PC-3 (cell line): ENCODE measurements around the gene TMEM204. TPM values are rescaled to one million over a fixed set of nuclear protein-coding genes. Genes with fewer than 3 reads are reported as not detected.

ENCODE experiments used
- ATAC-seq: fragments of 200-7000 bp; cut with Tn5 transposase; 2 replicates; pipeline ENCODE4 v1.9.1; 2020; ENCODE audit warnings: mild to moderate bottlenecking, moderate library complexity
- BruUV-seq: library from RNA; stranded (reverse); fragments of 400-500 nt; replicated peaks from 2 replicates; lab custom pipeline; 2021; lab: Mats Ljungman, UMichigan
- CTCF ChIA-PET: fragments of 300-600 bp; sonication (Branson Sonifier 250); formaldehyde crosslinking; loops from one replicate; lab custom pipeline; 2022; ENCODE audit warnings: antibody characterized with exemption; lab: Charles Lee
- POLR2A ChIA-PET: fragments of 300-600 bp; sonication (Branson Sonifier 250); formaldehyde crosslinking; loops from one replicate; lab custom pipeline; 2022; ENCODE audit warnings: antibody characterized with exemption; ENCODE audit not compliant: unreplicated experiment; lab: Charles Lee
- DNase-seq: peaks from one replicate; pipeline ENCODE4 v3.0.0-alpha.2; 2015
- H2AFZ ChIP-seq: fragments of 300-600 bp; sonication (generic); 2 replicates; pipeline ENCODE4 v1.6.0; 2016; ENCODE audit warnings: antibody characterized with exemption, low read length
- H3F3A ChIP-seq: fragments of 300-600 bp; sonication (generic); one replicate; pipeline ENCODE4 v1.6.0; 2017; ENCODE audit warnings: antibody characterized with exemption, low read length, control low read depth, mild to moderate bottlenecking; ENCODE audit not compliant: unreplicated experiment
- H3K27ac ChIP-seq: fragments of 300-600 bp; sonication (generic); 2 replicates; pipeline ENCODE4 v1.5.1; 2016; ENCODE audit warnings: mild to moderate bottlenecking, low read length
- H3K27me3 ChIP-seq: fragments of 300-600 bp; sonication (generic); 2 replicates; pipeline ENCODE4 v1.6.1; 2016; ENCODE audit warnings: low read length, mixed read lengths
- H3K36me3 ChIP-seq: fragments of 300-600 bp; sonication (generic); 2 replicates; pipeline ENCODE4 v1.6.1; 2016; ENCODE audit warnings: low read depth, mixed run types, low read length, mixed read lengths
- H3K4me1 ChIP-seq: fragments of 300-600 bp; sonication (generic); 2 replicates; pipeline ENCODE4 v1.5.1; 2016; ENCODE audit warnings: low read length; ENCODE audit not compliant: insufficient read depth
- H3K4me2 ChIP-seq: fragments of 300-600 bp; sonication (generic); 2 replicates; pipeline ENCODE4 v1.6.0; 2016; ENCODE audit warnings: low read length
- H3K4me3 ChIP-seq: fragments of 300-600 bp; sonication (generic); 2 replicates; pipeline ENCODE4 v1.5.1; 2016; ENCODE audit warnings: mild to moderate bottlenecking, low read length, mixed read lengths
- H3K79me2 ChIP-seq: fragments of 300-600 bp; sonication (generic); 2 replicates; pipeline ENCODE4 v1.6.1; 2017; ENCODE audit warnings: low read length, mixed read lengths
- H3K9ac ChIP-seq: fragments of 300-600 bp; sonication (generic); 2 replicates; pipeline ENCODE4 v1.6.0; 2016; ENCODE audit warnings: mild to moderate bottlenecking, low read length
- H3K9me2 ChIP-seq: fragments of 300-600 bp; sonication (generic); replicated peaks from 2 replicates; pipeline ENCODE4 v1.6.1; 2016; ENCODE audit warnings: mixed run types, low read length, mixed read lengths
- H3K9me3 ChIP-seq: fragments of 300-600 bp; sonication (generic); 2 replicates; pipeline ENCODE4 v1.6.1; 2016; ENCODE audit warnings: low read length, mixed read lengths
- H4K20me1 ChIP-seq: fragments of 300-600 bp; sonication (generic); 2 replicates; pipeline ENCODE4 v1.6.1; 2016; ENCODE audit warnings: low read length, mixed read lengths
- EZH2 ChIP-seq: fragments of 300-600 bp; sonication (generic); IDR thresholded peaks from one replicate; pipeline ENCODE4 v1.6.1; 2017; ENCODE audit warnings: antibody characterized with exemption, mild to moderate bottlenecking, low read length; ENCODE audit not compliant: unreplicated experiment
- EZH2phosphoT487 ChIP-seq: fragments of 300-600 bp; sonication (generic); IDR thresholded peaks from 2 replicates; pipeline ENCODE4 v1.6.1; 2018; ENCODE audit warnings: mild to moderate bottlenecking, antibody characterized with exemption, low read length, borderline replicate concordance
- intact Hi-C: fragments of 100-400 bp; cut with micrococcal nuclease; formaldehyde crosslinking; loops from 2 replicates; pipeline ENCODE4 v1.9.0; 2023
- total RNA-seq: library from RNA; depleted of rRNA; stranded (reverse); fragments of >200 nt; gene quantifications from 2 replicates; pipeline ENCODE4 v1.2.3, GENCODE V29; 2014
- TF ChIP-seq, protein P1 (sequence below): fragments of 300-600 bp; sonication (generic); conservative IDR thresholded peaks from 2 replicates; pipeline ENCODE4 v1.5.1; 2017; ENCODE audit warnings: antibody characterized with exemption, low read depth, mild to moderate bottlenecking, low read length

Gene TMEM204
- total RNA-seq, 1 experiment from 2014 or later = not detected

DNA sequence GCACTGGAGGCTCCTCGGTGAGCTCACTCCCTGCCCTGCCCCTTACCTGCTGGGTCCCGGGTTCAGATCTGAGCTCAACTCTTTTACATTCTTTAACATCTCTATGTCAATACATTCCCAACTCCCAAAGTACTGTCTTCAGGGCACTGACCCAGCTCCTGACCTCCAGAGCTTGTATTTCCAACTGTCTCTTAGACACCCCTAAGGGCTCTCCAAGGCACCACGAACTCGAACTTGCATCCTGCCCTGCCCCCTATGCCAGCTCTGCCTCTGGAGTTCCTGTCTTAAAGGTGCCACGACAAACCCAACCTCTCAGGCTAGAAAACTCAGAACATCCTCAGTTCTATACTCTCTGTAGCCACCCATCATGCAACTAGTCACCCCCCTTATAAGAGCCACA lies 39.8 kb downstream of the TMEM204 start:
- no peak overlapping the region for H3K27ac ChIP-seq
- H3K36me3 ChIP-seq = no peaks in the 10 kb centered on the region
- no peaks in the 10 kb centered on the region for H4K20me1 ChIP-seq
- ATAC-seq (no peak), DNase-seq (no peak)
- BruUV-seq = no TSS peak
- H3K27me3 ChIP-seq = no peaks in the 10 kb centered on the region
- intact Hi-C loops = no loop called here
- no peak overlapping the region for H3K9ac ChIP-seq
- H3F3A ChIP-seq = no peaks in the 10 kb centered on the region
- no peaks in the 10 kb centered on the region for H3K4me1 ChIP-seq
- no peaks in the 10 kb centered on the region for H3K9me2 ChIP-seq
- no peak overlapping the region for H2AFZ ChIP-seq
- ChIA-PET POLR2A (no interaction called here), CTCF (no interaction called here)
- H3K4me2 ChIP-seq = no peak overlapping the region
- TF ChIP-seq EZH2phosphoT487 = no peak
- TF ChIP-seq EZH2 = no peak
- TF ChIP-seq, protein P1, sequence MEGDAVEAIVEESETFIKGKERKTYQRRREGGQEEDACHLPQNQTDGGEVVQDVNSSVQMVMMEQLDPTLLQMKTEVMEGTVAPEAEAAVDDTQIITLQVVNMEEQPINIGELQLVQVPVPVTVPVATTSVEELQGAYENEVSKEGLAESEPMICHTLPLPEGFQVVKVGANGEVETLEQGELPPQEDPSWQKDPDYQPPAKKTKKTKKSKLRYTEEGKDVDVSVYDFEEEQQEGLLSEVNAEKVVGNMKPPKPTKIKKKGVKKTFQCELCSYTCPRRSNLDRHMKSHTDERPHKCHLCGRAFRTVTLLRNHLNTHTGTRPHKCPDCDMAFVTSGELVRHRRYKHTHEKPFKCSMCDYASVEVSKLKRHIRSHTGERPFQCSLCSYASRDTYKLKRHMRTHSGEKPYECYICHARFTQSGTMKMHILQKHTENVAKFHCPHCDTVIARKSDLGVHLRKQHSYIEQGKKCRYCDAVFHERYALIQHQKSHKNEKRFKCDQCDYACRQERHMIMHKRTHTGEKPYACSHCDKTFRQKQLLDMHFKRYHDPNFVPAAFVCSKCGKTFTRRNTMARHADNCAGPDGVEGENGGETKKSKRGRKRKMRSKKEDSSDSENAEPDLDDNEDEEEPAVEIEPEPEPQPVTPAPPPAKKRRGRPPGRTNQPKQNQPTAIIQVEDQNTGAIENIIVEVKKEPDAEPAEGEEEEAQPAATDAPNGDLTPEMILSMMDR = no peak
- H3K79me2 ChIP-seq = no peaks in the 10 kb centered on the region
- H3K9me3 ChIP-seq = no peaks in the 10 kb centered on the region
- H3K4me3 ChIP-seq = no peak overlapping the region

DNA sequence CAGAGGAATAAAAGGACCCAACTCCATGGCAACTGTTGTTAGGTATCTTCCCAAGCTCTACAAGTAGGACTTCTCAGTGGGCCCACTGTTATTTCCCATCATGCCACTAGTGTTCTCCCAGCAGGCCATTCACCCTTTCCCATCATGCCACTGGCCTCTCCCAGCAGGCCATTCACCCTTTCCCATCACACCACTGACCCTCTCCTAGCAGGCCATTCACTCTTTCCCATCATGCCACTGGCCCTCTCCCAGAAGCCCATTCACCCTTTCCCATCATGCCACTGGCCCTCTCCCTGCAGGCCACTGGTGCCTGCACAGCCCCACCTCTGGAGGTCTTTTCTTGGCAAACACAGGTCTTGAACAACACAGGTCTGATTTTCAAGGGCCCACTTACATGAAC lies 42.1 kb downstream of the TMEM204 start:
- no TSS peak for BruUV-seq

DNA sequence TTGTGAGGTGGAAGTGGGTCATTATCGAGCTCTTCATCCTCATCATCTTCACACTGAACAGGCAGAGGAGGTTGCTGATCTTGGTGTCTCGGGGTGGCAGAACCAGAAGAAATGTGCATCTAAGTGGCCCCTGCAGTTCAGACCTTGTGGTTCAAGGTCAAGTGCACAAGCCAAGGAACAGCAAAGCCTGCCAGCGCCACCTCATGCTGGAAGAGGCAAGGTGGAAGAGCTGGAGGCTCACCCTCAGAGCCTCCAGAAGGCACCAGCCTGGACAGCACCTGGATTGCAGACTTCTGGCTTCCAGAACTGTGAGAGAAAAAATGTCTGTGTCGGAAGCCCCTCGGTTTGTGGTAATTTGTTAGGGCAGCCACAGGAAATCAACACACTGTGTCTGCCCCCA lies 45.7 kb downstream of the TMEM204 start:
- H3K9me3 ChIP-seq = no peaks in the 10 kb centered on the region
- no peaks in the 10 kb centered on the region for H3F3A ChIP-seq
- ATAC-seq = no peak
- H3K27ac ChIP-seq = no peak overlapping the region
- BruUV-seq = no TSS peak
- H3K36me3 ChIP-seq = no peaks in the 10 kb centered on the region
- intact Hi-C loops = no loop called here
- no peaks in the 10 kb centered on the region for H4K20me1 ChIP-seq
- POLR2A ChIA-PET = no interaction called here
- no peaks in the 10 kb centered on the region for H3K9me2 ChIP-seq
- no peak overlapping the region for H3K9ac ChIP-seq
- no peaks in the 10 kb centered on the region for H3K27me3 ChIP-seq
- H2AFZ ChIP-seq = no peak overlapping the region
- H3K4me2 ChIP-seq = no peak overlapping the region
- DNase-seq = no peak
- TF ChIP-seq EZH2 (no peak), EZH2phosphoT487 (no peak)
- TF ChIP-seq, protein P1 = no peak
- CTCF ChIA-PET = no interaction called here
- no peaks in the 10 kb centered on the region; the same call in 1 of the 2 replicates for H3K4me1 ChIP-seq
- no peaks in the 10 kb centered on the region for H3K79me2 ChIP-seq
- H3K4me3 ChIP-seq = no peak overlapping the region

More for the DNA sequence above, 42.1 kb downstream of the TMEM204 start:
- no peaks in the 10 kb centered on the region for H3K36me3 ChIP-seq
- no peaks in the 10 kb centered on the region for H3K9me3 ChIP-seq
- no peaks in the 10 kb centered on the region for H3K27me3 ChIP-seq
- DNase-seq = no peak
- no peak for ATAC-seq
- no peak overlapping the region for H3K4me2 ChIP-seq
- H3K79me2 ChIP-seq = no peaks in the 10 kb centered on the region
- no peaks in the 10 kb centered on the region for H4K20me1 ChIP-seq
- H3F3A ChIP-seq = no peaks in the 10 kb centered on the region
- intact Hi-C loops = no loop called here
- no peak overlapping the region for H3K27ac ChIP-seq
- H3K4me1 ChIP-seq = no peaks in the 10 kb centered on the region
- H3K9ac ChIP-seq = no peak overlapping the region
- ChIA-PET POLR2A (no interaction called here), CTCF (no interaction called here)
- no peak overlapping the region for H3K4me3 ChIP-seq
- no peak for TF ChIP-seq EZH2
- TF ChIP-seq EZH2phosphoT487 = no peak
- TF ChIP-seq, protein P1 = no peak
- no peaks in the 10 kb centered on the region for H3K9me2 ChIP-seq
- H2AFZ ChIP-seq = no peak overlapping the region
